B cell (primary cell): ENCODE data around the gene GGCT.

Experiments used
- EZH2 ChIP-seq: IDR thresholded peaks from 2 replicates; pipeline ENCODE4 v1.6.1; 2012; ENCODE audit warnings: borderline replicate concordance, low read depth, mild to moderate bottlenecking, moderate library complexity, low read length; ENCODE audit not compliant: insufficient read depth, poor library complexity, severe bottlenecking
- TF ChIP-seq, protein P1 (sequence below): fragments of 200-600 bp; IDR thresholded peaks from one replicate; pipeline ENCODE4 v1.8.0; 2022; ENCODE audit warnings: antibody characterized with exemption, mild to moderate bottlenecking

DNA sequence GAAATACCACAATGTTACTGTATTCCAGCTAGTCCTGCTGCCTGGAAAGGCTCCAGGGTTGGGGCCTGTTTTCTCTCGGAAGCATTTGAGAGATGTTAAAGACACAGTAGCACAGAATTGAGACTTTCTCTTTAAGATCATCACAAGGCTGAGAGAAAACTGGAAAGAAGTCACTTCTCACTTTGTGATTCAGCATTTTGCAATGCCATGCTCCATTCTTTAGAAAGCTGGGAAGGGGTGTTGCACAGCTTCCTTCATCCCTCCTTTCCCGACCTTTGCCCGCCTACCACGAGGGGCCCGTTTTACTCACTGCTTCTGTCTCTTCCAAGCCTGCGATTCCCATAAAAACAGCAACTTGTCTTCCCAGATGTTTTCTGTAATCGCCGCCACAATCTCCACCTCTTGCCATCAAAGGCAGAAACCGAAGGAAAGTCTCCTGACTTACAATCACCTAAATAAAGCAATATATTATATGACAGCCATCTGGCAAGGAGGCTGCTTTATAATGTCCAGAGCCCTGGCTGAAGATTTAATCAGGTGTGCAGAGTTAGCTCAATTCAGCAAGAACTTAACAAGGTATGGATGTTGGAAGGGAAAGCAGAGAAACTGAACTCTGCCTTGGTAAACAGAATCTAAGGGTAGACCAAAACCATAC lies 44.9 kb downstream of the GGCT start:
- TF ChIP-seq, protein P1, sequence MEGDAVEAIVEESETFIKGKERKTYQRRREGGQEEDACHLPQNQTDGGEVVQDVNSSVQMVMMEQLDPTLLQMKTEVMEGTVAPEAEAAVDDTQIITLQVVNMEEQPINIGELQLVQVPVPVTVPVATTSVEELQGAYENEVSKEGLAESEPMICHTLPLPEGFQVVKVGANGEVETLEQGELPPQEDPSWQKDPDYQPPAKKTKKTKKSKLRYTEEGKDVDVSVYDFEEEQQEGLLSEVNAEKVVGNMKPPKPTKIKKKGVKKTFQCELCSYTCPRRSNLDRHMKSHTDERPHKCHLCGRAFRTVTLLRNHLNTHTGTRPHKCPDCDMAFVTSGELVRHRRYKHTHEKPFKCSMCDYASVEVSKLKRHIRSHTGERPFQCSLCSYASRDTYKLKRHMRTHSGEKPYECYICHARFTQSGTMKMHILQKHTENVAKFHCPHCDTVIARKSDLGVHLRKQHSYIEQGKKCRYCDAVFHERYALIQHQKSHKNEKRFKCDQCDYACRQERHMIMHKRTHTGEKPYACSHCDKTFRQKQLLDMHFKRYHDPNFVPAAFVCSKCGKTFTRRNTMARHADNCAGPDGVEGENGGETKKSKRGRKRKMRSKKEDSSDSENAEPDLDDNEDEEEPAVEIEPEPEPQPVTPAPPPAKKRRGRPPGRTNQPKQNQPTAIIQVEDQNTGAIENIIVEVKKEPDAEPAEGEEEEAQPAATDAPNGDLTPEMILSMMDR: no peak
- TF ChIP-seq EZH2: no peak
